K562 (cell line): ENCODE measurements around the gene MUC5B. TPM values are rescaled to one million over a fixed set of nuclear protein-coding genes. Genes with fewer than 3 reads are reported as not detected.

Experiments used
- ATAC-seq: fragments of 200-7000 bp; cut with Tn5 transposase; 3 replicates; pipeline ENCODE4 v1.9.1; 2020; ENCODE audit warnings: moderate library complexity
- BruUV-seq: library from RNA; stranded (reverse); fragments of 400-500 nt; replicated peaks from 2 replicates; lab custom pipeline; 2021; lab: Mats Ljungman, UMichigan
- CTCF ChIA-PET: fragments of 300-600 bp; formaldehyde crosslinking; extraction: SDS; loops from one replicate; lab custom pipeline; 2021; ENCODE audit warnings: low intra/inter-chr PET ratio; lab: Yijun Ruan, JAX
- POLR2A ChIA-PET: fragments of 300-600, 350-650 bp; sonication (Branson Sonifier 250); formaldehyde crosslinking; extraction: SDS; loops from one replicate; lab custom pipeline; 2021; ENCODE audit warnings: antibody characterized with exemption, inconsistent platforms; lab: Yijun Ruan, JAX
- DNase-seq, 4 experiments: peaks; one replicate each; pipeline versions ENCODE4 v3.0.0 to v3.0.0-alpha.2; 2011 to 2018; ENCODE audit warnings: low spot score in 3 of 4, mixed read lengths in 3 of 4; ENCODE audit errors: extremely low read depth in 1 of 4
- FAIRE-seq: peaks from 2 replicates; lab custom pipeline; 2011; peaks lifted over from hg19 to GRCh38; lab: Jason Lieb, UNC
- H2AFZ ChIP-seq: 2 replicates; pipeline ENCODE4 v1.6.0; 2011; ENCODE audit warnings: low read depth, low read length, control low read depth, inconsistent platforms
- H3K27ac ChIP-seq: fragments of 200-600 bp; 3 replicates; pipeline ENCODE4 v1.8.0; 2011; ENCODE audit warnings: low read depth, mild to moderate bottlenecking, control low read depth, inconsistent platforms, low read length, moderate library complexity, mixed read lengths; ENCODE audit errors: extremely low read depth
- H3K27me3 ChIP-seq, 2 experiments: fragments of 300-600 bp in 1 of 2; 2 replicates in 1 of 2; 3 replicates in 1 of 2; pipeline versions ENCODE4 v1.6.0 to v1.8.0; 2011; ENCODE audit warnings: inconsistent platforms in 2 of 2, low read length in 2 of 2, mild to moderate bottlenecking in 1 of 2, mixed read lengths in 1 of 2, moderate library complexity in 1 of 2; ENCODE audit not compliant: control insufficient read depth in 2 of 2, insufficient read depth in 2 of 2
- H3K36me3 ChIP-seq: fragments of 300-600 bp; 3 replicates; pipeline ENCODE4 v1.8.0; 2011; ENCODE audit warnings: mild to moderate bottlenecking, low read length, inconsistent platforms; ENCODE audit not compliant: control insufficient read depth, insufficient read depth
- H3K4me1 ChIP-seq, 2 experiments: fragments of 200-600 bp in 1 of 2; replicated peaks in 1 of 2; 2 replicates in 1 of 2; 3 replicates in 1 of 2; pipeline versions ENCODE4 v1.5.1 to v1.8.0; 2011; ENCODE audit warnings: inconsistent platforms in 2 of 2, low read length in 2 of 2, mild to moderate bottlenecking in 1 of 2, mixed read lengths in 1 of 2, moderate library complexity in 1 of 2; ENCODE audit not compliant: control insufficient read depth in 2 of 2, insufficient read depth in 2 of 2
- H3K4me2 ChIP-seq: 2 replicates; pipeline ENCODE4 v1.6.1; 2011; ENCODE audit warnings: low read length, control low read depth, inconsistent platforms, mixed read lengths; ENCODE audit not compliant: insufficient read depth
- H3K4me3 ChIP-seq: fragments of 200-600 bp; sonication (generic), shearing (Covaris generic); 2 replicates; pipeline ENCODE4 v1.5.1; 2016; ENCODE audit warnings: control low read depth, inconsistent platforms
- H3K79me2 ChIP-seq: fragments of 200-600 bp; 3 replicates; pipeline ENCODE4 v1.8.0; 2011; ENCODE audit warnings: low read length, inconsistent platforms; ENCODE audit not compliant: control insufficient read depth, insufficient read depth
- H3K9ac ChIP-seq, 2 experiments: 2 replicates each; pipeline versions ENCODE4 v1.6.0 to v1.6.1; 2011; ENCODE audit warnings: low read depth in 2 of 2, low read length in 2 of 2, control low read depth in 1 of 2, inconsistent platforms in 1 of 2, mild to moderate bottlenecking in 1 of 2, mixed read lengths in 1 of 2; ENCODE audit not compliant: insufficient read depth in 1 of 2
- H3K9me1 ChIP-seq: one replicate; pipeline ENCODE4 v1.6.0; 2011; ENCODE audit warnings: inconsistent platforms, mild to moderate bottlenecking, low read length, moderate library complexity; ENCODE audit not compliant: control insufficient read depth, insufficient read depth
- H3K9me3 ChIP-seq: replicated peaks from 2 replicates; pipeline ENCODE4 v1.5.1; 2011; ENCODE audit warnings: low read depth, low read length, inconsistent platforms; ENCODE audit not compliant: control insufficient read depth, insufficient read depth
- H4K20me1 ChIP-seq: replicated peaks from 2 replicates; pipeline ENCODE4 v1.6.1; 2011; ENCODE audit warnings: low read length, inconsistent platforms, mixed read lengths; ENCODE audit not compliant: control insufficient read depth, insufficient read depth
- CREM ChIP-seq: IDR thresholded peaks from 2 replicates; pipeline ENCODE4 v1.6.1; 2014; ENCODE audit warnings: antibody characterized with exemption, low read depth
- GATAD2B ChIP-seq: fragments of 450-650 bp; IDR thresholded peaks from 2 replicates; pipeline ENCODE4 v1.6.1; 2017; ENCODE audit warnings: mild to moderate bottlenecking, borderline replicate concordance
- HEY1 ChIP-seq: fragments of 250-450 bp; sonication (Bioruptor Pico); IDR thresholded peaks from 2 replicates; pipeline ENCODE4 v1.5.0; 2020; ENCODE audit warnings: mild to moderate bottlenecking, moderate library complexity, borderline replicate concordance
- NR4A1 ChIP-seq, 2 experiments: fragments of 250-450 bp in 1 of 2; fragments of 450-650 bp in 1 of 2; sonication (Bioruptor Pico) in 1 of 2; IDR thresholded peaks; 2 replicates each; pipeline versions ENCODE4 v1.4.0 to v1.6.1; 2016 to 2020; ENCODE audit warnings: mild to moderate bottlenecking in 2 of 2, missing compliant biosample characterization in 1 of 2, missing genetic modification characterization in 1 of 2, moderate library complexity in 1 of 2
- PHF21A ChIP-seq: fragments of 450-650 bp; IDR thresholded peaks from 2 replicates; pipeline ENCODE4 v1.6.1; 2017; ENCODE audit warnings: low read depth, borderline replicate concordance
- RHOXF2B ChIP-seq: fragments of 250-450 bp; sonication (Bioruptor Pico); conservative IDR thresholded peaks from 2 replicates; pipeline ENCODE4 v1.5.1; 2021
- TAF9B ChIP-seq: fragments of 450-650 bp; IDR thresholded peaks from 2 replicates; pipeline ENCODE4 v1.6.1; 2018; ENCODE audit warnings: mild to moderate bottlenecking; ENCODE audit not compliant: partially characterized antibody
- ZNF41 ChIP-seq: fragments of 250-450 bp; sonication (Bioruptor Pico); conservative IDR thresholded peaks from 2 replicates; pipeline ENCODE4 v1.4.0; 2020; ENCODE audit warnings: mild to moderate bottlenecking
- WGBS: fragments of 100-300 bp; shearing (Covaris generic); methylation state at CpG from one replicate; pipeline ENCODE4 v1.1.6; 2016; ENCODE audit warnings: low coverage, mixed read lengths; ENCODE audit not compliant: insufficient coverage; ENCODE audit errors: missing lambda C conversion rate; 5-methylcytosine and 5-hydroxymethylcytosine counted together
- in situ Hi-C: fragments of 300-500 bp; cut with MboI; formaldehyde crosslinking; loops from 4 replicates; pipeline ENCODE4 v1.15.0; 2018; ENCODE audit warnings: inconsistent platforms, mixed read lengths
- intact Hi-C: fragments of 100-400 bp; cut with micrococcal nuclease; formaldehyde crosslinking; loops from 2 replicates; pipeline ENCODE4 v1.14.2; 2022
- polyA plus RNA-seq, 8 experiments: library from polyadenylated mRNA; depleted of rRNA in 4 of 8; stranded (reverse) in 5 of 8; unstranded in 3 of 8; fragments of >200 nt; fragmentation: Nextera tagmentation in 2 of 8; fragmentation: Illumina TruSeq in 1 of 8; extraction: Ambion mirVana in 2 of 8; extraction: Trizol in 1 of 8; gene quantifications; 2 replicates each; pipeline versions ENCODE4 v1.2.1 to v1.2.3, GENCODE V29; 2011 to 2014; ENCODE audit warnings: inconsistent platforms in 1 of 8, missing spikeins in 1 of 8
- total RNA-seq, 7 experiments: library from RNA; depleted of rRNA in 6 of 7; stranded (reverse); fragments of >200 nt in 6 of 7; fragmentation: Illumina TruSeq in 2 of 7; extraction: Trizol in 2 of 7; gene quantifications; 2 replicates each; pipeline versions ENCODE4 v1.2.1 to v1.2.3, GENCODE V29; 2011 to 2021; ENCODE audit warnings: low replicate concordance in 1 of 7
- TF ChIP-seq, protein P1 (sequence below): fragments of 450-650 bp; formaldehyde crosslinking; IDR thresholded peaks from 2 replicates; pipeline ENCODE4 v1.4.0; 2022; ENCODE audit warnings: missing genetic modification characterization
- TF ChIP-seq, protein P2 (sequence below): fragments of 250-450 bp; sonication (Bioruptor Pico); IDR thresholded peaks from 2 replicates; pipeline ENCODE4 v1.4.0; 2020; ENCODE audit warnings: mild to moderate bottlenecking, moderate library complexity
- TF ChIP-seq, protein P3 (sequence below): sonication (generic); formaldehyde crosslinking; IDR thresholded peaks from 2 replicates; pipeline ENCODE4 v1.8.0; 2022; ENCODE audit warnings: mild to moderate bottlenecking, missing genetic modification reagents, borderline replicate concordance
- TF ChIP-seq, protein P4 (sequence below): fragments of 450-650 bp; IDR thresholded peaks from 2 replicates; pipeline ENCODE4 v1.6.1; 2016; ENCODE audit warnings: low read depth, mild to moderate bottlenecking, moderate library complexity

MUC5B gene
- total and polyA plus RNA-seq, 9 of the 15 experiments (the other 6 are each of a cell fraction or from before 2014, with no cell fraction given), result 0.04 to 0.95 TPM; not detected in 7

DNA sequence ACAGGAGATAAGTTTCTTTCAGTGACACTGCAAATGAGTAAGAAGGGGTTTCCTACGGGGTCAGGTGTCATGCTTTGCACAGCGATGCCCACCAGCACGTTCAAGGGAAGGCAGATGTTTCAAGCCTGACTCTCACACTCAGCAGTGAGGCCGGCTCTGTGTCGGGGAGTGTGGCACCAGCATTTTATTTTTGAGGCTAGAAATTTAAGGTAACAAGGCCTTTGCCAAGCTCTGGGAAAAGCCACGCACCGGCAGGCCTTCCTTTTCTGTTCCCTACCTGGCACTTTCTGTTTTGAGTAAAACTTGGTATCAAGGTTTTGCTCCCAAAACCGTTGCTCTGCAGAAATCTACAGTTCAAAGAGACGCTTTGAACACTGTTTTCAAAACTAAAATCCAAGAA is 48.5 kb downstream of the MUC5B start:
- H3K79me2 ChIP-seq, result no peaks in the 10 kb centered on the region
- no peaks in the 10 kb centered on the region for H3K9me3 ChIP-seq
- H3K4me1 ChIP-seq, result peaks cover 3 to 22% of the 10 kb centered on the region in 2 experiments; a peak in 4 of 5 replicates
- 51% methylated on average over 9 of the region's 9 CpGs for whole genome bisulfite sequencing
- in situ Hi-C loops (no loop called here), intact Hi-C loops (no loop called here)
- POLR2A ChIA-PET, result interaction anchor here (1.1 kb wide), 1 partner anchor 111 kb away, joined by 3 read pairs; no protein-coding TSS in a partner anchor
- no peak overlapping the region for H3K9ac ChIP-seq
- no peak for ATAC-seq
- CTCF ChIA-PET, result no interaction called here
- peaks cover 0 to 7% of the 10 kb centered on the region in 2 experiments; a peak in 1 of 5 replicates for H3K27me3 ChIP-seq
- FAIRE-seq, result no peak
- peaks cover 3% of the 10 kb centered on the region for H3K9me1 ChIP-seq
- H3K36me3 ChIP-seq, result peaks cover 9% of the 10 kb centered on the region; the same call in 2 of the 3 replicates
- DNase-seq, result no peak
- no TSS peak for BruUV-seq
- no peak overlapping the region for H3K27ac ChIP-seq
- no peaks in the 10 kb centered on the region for H4K20me1 ChIP-seq
- H3K4me3 ChIP-seq, result no peak overlapping the region
- no peak overlapping the region for H2AFZ ChIP-seq
- H3K4me2 ChIP-seq, result no peak overlapping the region; the same call in 1 of the 2 replicates
- TF ChIP-seq, protein P1, sequence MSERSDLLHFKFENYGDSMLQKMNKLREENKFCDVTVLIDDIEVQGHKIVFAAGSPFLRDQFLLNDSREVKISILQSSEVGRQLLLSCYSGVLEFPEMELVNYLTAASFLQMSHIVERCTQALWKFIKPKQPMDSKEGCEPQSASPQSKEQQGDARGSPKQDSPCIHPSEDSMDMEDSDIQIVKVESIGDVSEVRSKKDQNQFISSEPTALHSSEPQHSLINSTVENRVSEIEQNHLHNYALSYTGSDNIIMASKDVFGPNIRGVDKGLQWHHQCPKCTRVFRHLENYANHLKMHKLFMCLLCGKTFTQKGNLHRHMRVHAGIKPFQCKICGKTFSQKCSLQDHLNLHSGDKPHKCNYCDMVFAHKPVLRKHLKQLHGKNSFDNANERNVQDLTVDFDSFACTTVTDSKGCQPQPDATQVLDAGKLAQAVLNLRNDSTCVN (CRISPR knock-in tag), result no peak
- no peak for TF ChIP-seq GATAD2B
- no peak for TF ChIP-seq NR4A1 (CRISPR knock-in tag; IDR thresholded peaks at IDR 0.05)
- TF ChIP-seq NR4A1 (tag; IDR thresholded peaks at IDR 0.05), result no peak
- no peak for TF ChIP-seq CREM
- TF ChIP-seq, protein P2, sequence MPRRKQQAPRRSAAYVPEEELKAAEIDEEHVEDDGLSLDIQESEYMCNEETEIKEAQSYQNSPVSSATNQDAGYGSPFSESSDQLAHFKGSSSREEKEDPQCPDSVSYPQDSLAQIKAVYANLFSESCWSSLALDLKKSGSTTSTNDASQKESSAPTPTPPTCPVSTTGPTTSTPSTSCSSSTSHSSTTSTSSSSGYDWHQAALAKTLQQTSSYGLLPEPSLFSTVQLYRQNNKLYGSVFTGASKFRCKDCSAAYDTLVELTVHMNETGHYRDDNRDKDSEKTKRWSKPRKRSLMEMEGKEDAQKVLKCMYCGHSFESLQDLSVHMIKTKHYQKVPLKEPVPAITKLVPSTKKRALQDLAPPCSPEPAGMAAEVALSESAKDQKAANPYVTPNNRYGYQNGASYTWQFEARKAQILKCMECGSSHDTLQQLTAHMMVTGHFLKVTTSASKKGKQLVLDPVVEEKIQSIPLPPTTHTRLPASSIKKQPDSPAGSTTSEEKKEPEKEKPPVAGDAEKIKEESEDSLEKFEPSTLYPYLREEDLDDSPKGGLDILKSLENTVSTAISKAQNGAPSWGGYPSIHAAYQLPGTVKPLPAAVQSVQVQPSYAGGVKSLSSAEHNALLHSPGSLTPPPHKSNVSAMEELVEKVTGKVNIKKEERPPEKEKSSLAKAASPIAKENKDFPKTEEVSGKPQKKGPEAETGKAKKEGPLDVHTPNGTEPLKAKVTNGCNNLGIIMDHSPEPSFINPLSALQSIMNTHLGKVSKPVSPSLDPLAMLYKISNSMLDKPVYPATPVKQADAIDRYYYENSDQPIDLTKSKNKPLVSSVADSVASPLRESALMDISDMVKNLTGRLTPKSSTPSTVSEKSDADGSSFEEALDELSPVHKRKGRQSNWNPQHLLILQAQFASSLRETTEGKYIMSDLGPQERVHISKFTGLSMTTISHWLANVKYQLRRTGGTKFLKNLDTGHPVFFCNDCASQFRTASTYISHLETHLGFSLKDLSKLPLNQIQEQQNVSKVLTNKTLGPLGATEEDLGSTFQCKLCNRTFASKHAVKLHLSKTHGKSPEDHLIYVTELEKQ, result no peak
- no peak for TF ChIP-seq TAF9B
- TF ChIP-seq, protein P3, sequence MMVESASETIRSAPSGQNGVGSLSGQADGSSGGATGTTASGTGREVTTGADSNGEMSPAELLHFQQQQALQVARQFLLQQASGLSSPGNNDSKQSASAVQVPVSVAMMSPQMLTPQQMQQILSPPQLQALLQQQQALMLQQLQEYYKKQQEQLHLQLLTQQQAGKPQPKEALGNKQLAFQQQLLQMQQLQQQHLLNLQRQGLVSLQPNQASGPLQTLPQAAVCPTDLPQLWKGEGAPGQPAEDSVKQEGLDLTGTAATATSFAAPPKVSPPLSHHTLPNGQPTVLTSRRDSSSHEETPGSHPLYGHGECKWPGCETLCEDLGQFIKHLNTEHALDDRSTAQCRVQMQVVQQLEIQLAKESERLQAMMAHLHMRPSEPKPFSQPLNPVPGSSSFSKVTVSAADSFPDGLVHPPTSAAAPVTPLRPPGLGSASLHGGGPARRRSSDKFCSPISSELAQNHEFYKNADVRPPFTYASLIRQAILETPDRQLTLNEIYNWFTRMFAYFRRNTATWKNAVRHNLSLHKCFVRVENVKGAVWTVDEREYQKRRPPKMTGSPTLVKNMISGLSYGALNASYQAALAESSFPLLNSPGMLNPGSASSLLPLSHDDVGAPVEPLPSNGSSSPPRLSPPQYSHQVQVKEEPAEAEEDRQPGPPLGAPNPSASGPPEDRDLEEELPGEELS (CRISPR knock-in tag), result no peak
- no peak for TF ChIP-seq HEY1 (CRISPR knock-in tag)
- no peak for TF ChIP-seq PHF21A
- no peak for TF ChIP-seq ZNF41 (CRISPR knock-in tag)
- TF ChIP-seq RHOXF2B (CRISPR knock-in tag), result no peak
- TF ChIP-seq, protein P4, sequence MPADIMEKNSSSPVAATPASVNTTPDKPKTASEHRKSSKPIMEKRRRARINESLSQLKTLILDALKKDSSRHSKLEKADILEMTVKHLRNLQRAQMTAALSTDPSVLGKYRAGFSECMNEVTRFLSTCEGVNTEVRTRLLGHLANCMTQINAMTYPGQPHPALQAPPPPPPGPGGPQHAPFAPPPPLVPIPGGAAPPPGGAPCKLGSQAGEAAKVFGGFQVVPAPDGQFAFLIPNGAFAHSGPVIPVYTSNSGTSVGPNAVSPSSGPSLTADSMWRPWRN, result no peak
